GM23338 (cell line): ENCODE results near the gene BNIP3. TPM values are rescaled to one million over a fixed set of nuclear protein-coding genes. Genes with fewer than 3 reads are reported as not detected.

Experiments
- ATAC-seq: fragments of 200-7000 bp; cut with Tn5 transposase; 3 replicates; pipeline ENCODE4 v1.9.1; 2020
- DNase-seq: peaks from one replicate; pipeline ENCODE4 v3.0.0-alpha.2; 2015; ENCODE audit warnings: low spot score
- H2AFZ ChIP-seq: fragments of 200-600 bp; sonication (generic); 2 replicates; pipeline ENCODE4 v1.8.0; 2016; ENCODE audit warnings: antibody characterized with exemption, mild to moderate bottlenecking, moderate library complexity
- H3F3A ChIP-seq: fragments of 200-600 bp; sonication (generic); replicated peaks from 2 replicates; pipeline ENCODE4 v1.8.0; 2017; ENCODE audit warnings: antibody characterized with exemption, mixed run types, low read depth
- H3K27ac ChIP-seq: fragments of 200-600 bp; sonication (generic); 2 replicates; pipeline ENCODE4 v1.6.1; 2016; ENCODE audit warnings: low read depth
- H3K27me3 ChIP-seq: fragments of 200-600 bp; sonication (generic); 2 replicates; pipeline ENCODE4 v1.8.0; 2016; ENCODE audit warnings: mild to moderate bottlenecking, mixed run types, moderate library complexity; ENCODE audit not compliant: insufficient read depth
- H3K36me3 ChIP-seq: fragments of 200-600 bp; sonication (generic); 2 replicates; pipeline ENCODE4 v1.8.0; 2016; ENCODE audit warnings: mild to moderate bottlenecking; ENCODE audit not compliant: insufficient read depth
- H3K4me1 ChIP-seq: fragments of 200-600 bp; sonication (generic); 2 replicates; pipeline ENCODE4 v1.8.0; 2016; ENCODE audit warnings: mild to moderate bottlenecking, moderate library complexity; ENCODE audit not compliant: insufficient read depth
- H3K4me2 ChIP-seq: fragments of 200-600 bp; sonication (generic); 2 replicates; pipeline ENCODE4 v1.7.1; 2017; ENCODE audit warnings: mixed run types
- H3K4me3 ChIP-seq: fragments of 200-600 bp; sonication (generic); 2 replicates; pipeline ENCODE4 v1.6.1; 2016; ENCODE audit warnings: mixed run types
- H3K79me2 ChIP-seq: fragments of 200-600 bp; sonication (generic); replicated peaks from 2 replicates; pipeline ENCODE4 v1.8.0; 2017; ENCODE audit warnings: mild to moderate bottlenecking; ENCODE audit not compliant: insufficient read depth
- H3K9me2 ChIP-seq: fragments of 200-600 bp; sonication (generic); 2 replicates; pipeline ENCODE4 v1.8.0; 2017; ENCODE audit not compliant: insufficient read depth
- H4K20me1 ChIP-seq: fragments of 200-600 bp; sonication (generic); replicated peaks from 2 replicates; pipeline ENCODE4 v1.8.0; 2017; ENCODE audit warnings: mild to moderate bottlenecking; ENCODE audit not compliant: insufficient read depth
- H3K27ac Mint-ChIP-seq: 2 replicates; pipeline ENCODE4 v1.8.0; 2020; ENCODE audit warnings: inconsistent platforms, mild to moderate bottlenecking, moderate library complexity, mixed read lengths
- H3K27me3 Mint-ChIP-seq: 3 replicates; pipeline ENCODE4 v1.8.0; 2022; ENCODE audit warnings: low read depth, mild to moderate bottlenecking, moderate library complexity, mixed read lengths, inconsistent platforms; ENCODE audit not compliant: insufficient read depth, poor library complexity
- H3K36me3 Mint-ChIP-seq: 3 replicates; pipeline ENCODE4 v1.8.0; 2021; ENCODE audit warnings: low read depth, mild to moderate bottlenecking, inconsistent platforms, moderate library complexity, mixed read lengths
- H3K4me1 Mint-ChIP-seq: 3 replicates; pipeline ENCODE4 v1.8.0; 2020; ENCODE audit warnings: mild to moderate bottlenecking, inconsistent platforms, mixed read lengths
- H3K4me3 Mint-ChIP-seq: 3 replicates; pipeline ENCODE4 v1.8.0; 2021; ENCODE audit warnings: moderate library complexity, mild to moderate bottlenecking, inconsistent platforms, mixed read lengths
- H3K9me3 Mint-ChIP-seq: 3 replicates; pipeline ENCODE4 v1.8.0; 2020; ENCODE audit warnings: moderate library complexity, mild to moderate bottlenecking, inconsistent platforms, mixed read lengths
- CTCF ChIP-seq, 2 experiments: fragments of 200-600 bp in 1 of 2; sonication (generic) in 1 of 2; conservative IDR thresholded peaks; 2 replicates each; pipeline versions ENCODE4 v1.5.1 to v1.6.1; 2016 to 2017; ENCODE audit warnings: antibody characterized with exemption in 2 of 2, low read depth in 2 of 2, mild to moderate bottlenecking in 2 of 2, moderate library complexity in 1 of 2
- EZH2 ChIP-seq: fragments of 200-600 bp; sonication (generic); IDR thresholded peaks from one replicate; pipeline ENCODE4 v1.8.0; 2017; ENCODE audit warnings: antibody characterized with exemption, mild to moderate bottlenecking, low read depth; ENCODE audit not compliant: unreplicated experiment
- EZH2phosphoT487 ChIP-seq: fragments of 200-600 bp; sonication (generic); IDR thresholded peaks from one replicate; pipeline ENCODE4 v1.8.1; 2018; ENCODE audit warnings: antibody characterized with exemption; ENCODE audit not compliant: unreplicated experiment
- NANOG ChIP-seq: IDR thresholded peaks from 2 replicates; pipeline ENCODE4 v1.6.1; 2016; ENCODE audit warnings: antibody characterized with exemption, borderline replicate concordance
- POLR2AphosphoS5 ChIP-seq: IDR thresholded peaks from 2 replicates; pipeline ENCODE4 v1.6.1; 2016; ENCODE audit warnings: antibody characterized with exemption, low read depth
- STAT1 ChIP-seq: IDR thresholded peaks from one replicate; pipeline ENCODE4 v1.6.1; 2016; ENCODE audit warnings: antibody characterized with exemption; ENCODE audit not compliant: unreplicated experiment
- ZNF114 ChIP-seq: fragments of 250-450 bp; sonication (Bioruptor Pico); IDR thresholded peaks from 2 replicates; pipeline ENCODE4 v1.5.0; 2020; ENCODE audit warnings: mild to moderate bottlenecking, moderate library complexity
- ZNF331 ChIP-seq: fragments of 250-450 bp; sonication (Bioruptor Pico); IDR thresholded peaks from 2 replicates; pipeline ENCODE4 v1.5.0; 2020; ENCODE audit warnings: low read depth, mild to moderate bottlenecking, moderate library complexity
- polyA plus RNA-seq: library from polyadenylated mRNA; unstranded; fragments of >200 nt; fragmentation: Nextera tagmentation; extraction: Ambion mirVana; gene quantifications from 2 replicates; pipeline ENCODE4 v1.2.1, GENCODE V29; 2016
- total RNA-seq: library from RNA; depleted of rRNA; stranded (reverse); fragments of >200 nt; shearing (Covaris generic); gene quantifications from 2 replicates; pipeline ENCODE4 v1.2.3, GENCODE V29; 2014
- TF ChIP-seq, protein P1 (sequence below): IDR thresholded peaks from one replicate; pipeline ENCODE4 v1.6.1; 2018; ENCODE audit warnings: antibody characterized with exemption; ENCODE audit not compliant: unreplicated experiment
- TF ChIP-seq, protein P2 (sequence below): IDR thresholded peaks from 2 replicates; pipeline ENCODE4 v1.6.1; 2016; ENCODE audit warnings: antibody characterized with exemption

BNIP3 gene
- total and polyA plus RNA-seq, 2 experiments from 2014 or later: 46.3 to 75.0 TPM

GRCh38 chr10:131947631-131948347, 33.9 kb downstream of the BNIP3 start (continued):
- TF ChIP-seq, protein P1, sequence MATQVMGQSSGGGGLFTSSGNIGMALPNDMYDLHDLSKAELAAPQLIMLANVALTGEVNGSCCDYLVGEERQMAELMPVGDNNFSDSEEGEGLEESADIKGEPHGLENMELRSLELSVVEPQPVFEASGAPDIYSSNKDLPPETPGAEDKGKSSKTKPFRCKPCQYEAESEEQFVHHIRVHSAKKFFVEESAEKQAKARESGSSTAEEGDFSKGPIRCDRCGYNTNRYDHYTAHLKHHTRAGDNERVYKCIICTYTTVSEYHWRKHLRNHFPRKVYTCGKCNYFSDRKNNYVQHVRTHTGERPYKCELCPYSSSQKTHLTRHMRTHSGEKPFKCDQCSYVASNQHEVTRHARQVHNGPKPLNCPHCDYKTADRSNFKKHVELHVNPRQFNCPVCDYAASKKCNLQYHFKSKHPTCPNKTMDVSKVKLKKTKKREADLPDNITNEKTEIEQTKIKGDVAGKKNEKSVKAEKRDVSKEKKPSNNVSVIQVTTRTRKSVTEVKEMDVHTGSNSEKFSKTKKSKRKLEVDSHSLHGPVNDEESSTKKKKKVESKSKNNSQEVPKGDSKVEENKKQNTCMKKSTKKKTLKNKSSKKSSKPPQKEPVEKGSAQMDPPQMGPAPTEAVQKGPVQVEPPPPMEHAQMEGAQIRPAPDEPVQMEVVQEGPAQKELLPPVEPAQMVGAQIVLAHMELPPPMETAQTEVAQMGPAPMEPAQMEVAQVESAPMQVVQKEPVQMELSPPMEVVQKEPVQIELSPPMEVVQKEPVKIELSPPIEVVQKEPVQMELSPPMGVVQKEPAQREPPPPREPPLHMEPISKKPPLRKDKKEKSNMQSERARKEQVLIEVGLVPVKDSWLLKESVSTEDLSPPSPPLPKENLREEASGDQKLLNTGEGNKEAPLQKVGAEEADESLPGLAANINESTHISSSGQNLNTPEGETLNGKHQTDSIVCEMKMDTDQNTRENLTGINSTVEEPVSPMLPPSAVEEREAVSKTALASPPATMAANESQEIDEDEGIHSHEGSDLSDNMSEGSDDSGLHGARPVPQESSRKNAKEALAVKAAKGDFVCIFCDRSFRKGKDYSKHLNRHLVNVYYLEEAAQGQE: no peak
- TF ChIP-seq CTCF (conservative IDR thresholded peaks at IDR 0.05; ENCODE audit: low read depth in 2 of 2): no peak

DNA sequence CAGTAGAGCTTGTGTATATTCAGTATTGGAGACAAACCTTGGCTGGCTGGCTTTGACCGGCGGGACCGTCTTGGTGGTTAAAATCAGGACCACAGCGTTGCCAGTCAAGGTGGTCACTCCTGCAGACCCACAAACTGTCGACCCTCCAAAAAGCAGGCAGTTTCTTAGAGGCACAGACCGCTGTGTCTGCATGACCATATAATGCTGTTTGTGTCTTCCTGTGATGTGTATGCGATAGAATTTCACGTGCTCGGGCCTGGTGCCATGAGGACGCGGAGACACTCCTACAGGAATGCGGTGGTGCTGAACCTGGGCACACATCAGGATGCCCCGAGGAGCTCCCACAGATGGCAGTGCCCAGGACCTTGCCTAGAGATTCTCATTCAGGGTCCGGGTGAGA, 34.8 kb downstream of the BNIP3 start:
- H3K9me3 Mint-ChIP-seq: no peaks in the 10 kb centered on the region
- no peaks in the 10 kb centered on the region for H3K27me3 ChIP-seq
- H3K27ac ChIP-seq: no peak overlapping the region
- H3K4me2 ChIP-seq: no peak overlapping the region
- H4K20me1 ChIP-seq: peaks cover 15% of the 10 kb centered on the region
- peaks cover 5% of the 10 kb centered on the region for H3K79me2 ChIP-seq
- H3K27ac Mint-ChIP-seq: no peak overlapping the region
- no peak for DNase-seq
- H3K36me3 Mint-ChIP-seq: peaks cover 82% of the 10 kb centered on the region
- no peaks in the 10 kb centered on the region for H3K9me2 ChIP-seq
- H3K4me1 Mint-ChIP-seq: no peaks in the 10 kb centered on the region; the same call in 2 of the 3 replicates
- peaks cover 4% of the 10 kb centered on the region for H3K27me3 Mint-ChIP-seq
- 0 out of 2 replicates have a peak, but pooled peaks cover 2% of the 10 kb centered on the region for H3F3A ChIP-seq
- no peak overlapping the region for H3K4me3 ChIP-seq
- ATAC-seq: no peak
- H3K36me3 ChIP-seq: peaks cover 31% of the 10 kb centered on the region
- no peaks in the 10 kb centered on the region for H3K4me1 ChIP-seq
- H3K4me3 Mint-ChIP-seq: no peak overlapping the region
- no peak overlapping the region for H2AFZ ChIP-seq
- TF ChIP-seq POLR2AphosphoS5 (no peak), ZNF331 (CRISPR knock-in tag) (no peak), EZH2 (no peak), NANOG (no peak), STAT1 (no peak), ZNF114 (CRISPR knock-in tag) (no peak), EZH2phosphoT487 (no peak)
- TF ChIP-seq, protein P1: no peak
- TF ChIP-seq, protein P2, sequence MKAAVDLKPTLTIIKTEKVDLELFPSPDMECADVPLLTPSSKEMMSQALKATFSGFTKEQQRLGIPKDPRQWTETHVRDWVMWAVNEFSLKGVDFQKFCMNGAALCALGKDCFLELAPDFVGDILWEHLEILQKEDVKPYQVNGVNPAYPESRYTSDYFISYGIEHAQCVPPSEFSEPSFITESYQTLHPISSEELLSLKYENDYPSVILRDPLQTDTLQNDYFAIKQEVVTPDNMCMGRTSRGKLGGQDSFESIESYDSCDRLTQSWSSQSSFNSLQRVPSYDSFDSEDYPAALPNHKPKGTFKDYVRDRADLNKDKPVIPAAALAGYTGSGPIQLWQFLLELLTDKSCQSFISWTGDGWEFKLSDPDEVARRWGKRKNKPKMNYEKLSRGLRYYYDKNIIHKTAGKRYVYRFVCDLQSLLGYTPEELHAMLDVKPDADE: no peak
